ENCODE results near the gene UQCRH.

- TF ChIP-seq YY1 (IDR thresholded peaks at IDR 0.05; ENCODE audit: insufficient read depth, insufficient read length) = no peak
- TF ChIP-seq ZNF274 (IDR thresholded peaks at IDR 0.05; ENCODE audit: low read depth, low read length) = no peak
- no peak for TF ChIP-seq SUZ12 (IDR thresholded peaks at IDR 0.05; ENCODE audit: extremely low read depth, insufficient read depth, insufficient read length)
Measured at GRCh38 chr1:46289134-46289494, 14.4 kb upstream of the UQCRH start.

All from NT2/D1 (cell line).